IMR-90 (cell line): ENCODE results near the gene LCTL. TPM values are rescaled to one million over a fixed set of nuclear protein-coding genes. Genes with fewer than 3 reads are reported as not detected.

Source experiments
- USF2 ChIP-seq: fragments of 150-350 bp; IDR thresholded peaks from 2 replicates; pipeline ENCODE4 v1.6.1; 2017; ENCODE audit warnings: mild to moderate bottlenecking, antibody characterized with exemption, low read length, low read depth
- microRNA-seq, 2 experiments: library from miRNA; stranded (forward) in 1 of 2; unstranded in 1 of 2; fragments of 10-50 nt in 1 of 2; fragments of <30 nt in 1 of 2; gene quantifications in 1 of 2; microRNA quantifications in 1 of 2; one replicate each; pipeline versions ENCODE3 to v1.1.0; 2013 to 2020; ENCODE audit not compliant: insufficient read depth in 1 of 2, insufficient read length in 1 of 2, unreplicated experiment in 1 of 2
- polyA plus RNA-seq, 3 experiments: library from polyadenylated mRNA; depleted of rRNA; stranded (reverse); fragments of >200 nt; gene quantifications; 2 replicates each; pipeline ENCODE4 v1.2.3, GENCODE V29; 2012; ENCODE audit warnings: low replicate concordance in 1 of 3
- small RNA-seq, 5 experiments: library from RNA; depleted of rRNA; stranded (forward); fragments of <200 nt; gene quantifications; one replicate each; pipeline ENCODE3, GENCODE V24; 2012
- total RNA-seq: library from RNA; depleted of rRNA; stranded (reverse); fragments of >200 nt; gene quantifications from 2 replicates; pipeline ENCODE4 v1.2.3, GENCODE V29; 2012; rRNA removed

The LCTL gene
- total and polyA plus RNA-seq, 2 of the 4 experiments (the other 2 are of a cell fraction), result 10.3 to 10.4 TPM

- TF ChIP-seq USF2, result no peak
Measured at GRCh38 chr15:66498501-66499386, 67.1 kb downstream of the LCTL start (continued).

Small RNAs within 50 kb of the gene (microRNA-seq; reads per million reads assigned to microRNA genes)
- gene RF01159 (ENCODE audit: insufficient read depth, insufficient read length) (not detected), gene SNORD16 (ENCODE audit: insufficient read depth, insufficient read length) (not detected), gene SNORD18A (ENCODE audit: insufficient read depth, insufficient read length) (not detected), gene SNORD18B (ENCODE audit: insufficient read depth, insufficient read length) (not detected), gene SNORD18C (ENCODE audit: insufficient read depth, insufficient read length) (not detected)

Small RNAs within 50 kb of the gene (small RNA-seq; reads per million reads assigned to genes)
- 0 reads per million in 5 experiments for gene RF01159
- gene SNORD16, result 0 reads per million in 5 experiments
- 0 reads per million in 5 experiments for gene SNORD18A
- gene SNORD18B, result 0 reads per million in 5 experiments
- gene SNORD18C, result 0 reads per million in 5 experiments

Other genes with a start within 250 kb of the LCTL start
- gene TIPIN, start 209.3 kb downstream of the LCTL start, total RNA-seq, result 7.3 and 15.0 TPM in 2 replicates
- gene TIPIN, start 209.3 kb downstream of the LCTL start, polyA plus RNA-seq (2012; rRNA removed), result 6.3 and 6.9 TPM in 2 replicates
- gene MAP2K1, start 179.1 kb downstream of the LCTL start, total RNA-seq, result 37.8 and 58.9 TPM in 2 replicates
- gene MAP2K1, start 179.1 kb downstream of the LCTL start, polyA plus RNA-seq (2012; rRNA removed), result 33.3 and 34.7 TPM in 2 replicates
- gene SNAPC5, start 68.2 kb downstream of the LCTL start, total RNA-seq, result 26.3 and 40.8 TPM in 2 replicates
- 25.4 and 25.9 TPM in 2 replicates for gene SNAPC5, start 68.2 kb downstream of the LCTL start, polyA plus RNA-seq (2012; rRNA removed)
- gene RPL4, start 61.1 kb downstream of the LCTL start, total RNA-seq, result 6,510 and 13,244 TPM in 2 replicates
- 3,530 and 4,083 TPM in 2 replicates for gene RPL4, start 61.1 kb downstream of the LCTL start, polyA plus RNA-seq (2012; rRNA removed)
- 22.2 and 28.1 TPM in 2 replicates for gene ZWILCH, start 60.7 kb downstream of the LCTL start, total RNA-seq
- 10.3 and 10.5 TPM in 2 replicates for gene ZWILCH, start 60.7 kb downstream of the LCTL start, polyA plus RNA-seq (2012; rRNA removed)
- gene SMAD6, start 136.2 kb upstream of the LCTL start, total RNA-seq, result 3.6 and 4.8 TPM in 2 replicates
- 8.5 and 13.6 TPM in 2 replicates for gene SMAD6, start 136.2 kb upstream of the LCTL start, polyA plus RNA-seq (2012; rRNA removed)